Suprapubic skin (tissue), 4 donors: ENCODE results near the gene CHRM2. TPM values are rescaled to one million over a fixed set of nuclear protein-coding genes. Genes with fewer than 3 reads are reported as not detected.

Experiments used
- DNase-seq, 2 donors: peaks; one replicate each; pipeline ENCODE4 v3.0.0-alpha.2; 2019; ENCODE audit warnings: low spot score in 2 of 2
- H3K27ac ChIP-seq: fragments of 200-600 bp; sonication (generic); one replicate; pipeline ENCODE4 v1.5.1; 2019
- H3K27me3 ChIP-seq: fragments of 200-600 bp; sonication (generic); one replicate; pipeline ENCODE4 v1.5.1; 2019
- H3K36me3 ChIP-seq: fragments of 200-600 bp; sonication (generic); one replicate; pipeline ENCODE4 v1.5.1; 2019
- H3K4me1 ChIP-seq: fragments of 200-600 bp; sonication (generic); one replicate; pipeline ENCODE4 v1.5.1; 2019
- H3K4me3 ChIP-seq: fragments of 200-600 bp; sonication (generic); one replicate; pipeline ENCODE4 v1.5.1; 2019; ENCODE audit warnings: mild to moderate bottlenecking
- H3K9me3 ChIP-seq: fragments of 200-600 bp; sonication (generic); one replicate; pipeline ENCODE4 v1.5.1; 2019
- CTCF ChIP-seq, 2 donors: fragments of 200-600 bp in 1 of 2; fragments of 450-650 bp in 1 of 2; sonication (generic) in 1 of 2; IDR thresholded peaks; one replicate each; pipeline ENCODE4 v1.5.1; 2016 to 2019; ENCODE audit warnings: antibody characterized with exemption in 2 of 2, mild to moderate bottlenecking in 1 of 2, moderate library complexity in 1 of 2
- EP300 ChIP-seq: sonication (generic); formaldehyde crosslinking; IDR thresholded peaks from one replicate; pipeline ENCODE4 v1.6.1; 2017; ENCODE audit warnings: antibody characterized with exemption
- POLR2A ChIP-seq, 2 donors: fragments of 450-650 bp; IDR thresholded peaks; one replicate each; pipeline ENCODE4 v1.6.1; 2017; ENCODE audit warnings: antibody characterized with exemption in 2 of 2, mild to moderate bottlenecking in 2 of 2, moderate library complexity in 2 of 2
- POLR2AphosphoS5 ChIP-seq, 3 donors: sonication (generic); formaldehyde crosslinking; IDR thresholded peaks; one replicate each; pipeline ENCODE4 v1.6.1; 2017; ENCODE audit warnings: antibody characterized with exemption in 3 of 3
- WGBS: methylation state at CpG from one replicate; pipeline ENCODE4 v1.1.5; 2018; 5-methylcytosine and 5-hydroxymethylcytosine counted together
- total RNA-seq, 4 donors: library from RNA; depleted of rRNA; stranded (reverse); fragments of >200 nt; gene quantifications; one replicate each; pipeline ENCODE4 v1.1.0, GENCODE V29; 2016

Gene CHRM2
- total RNA-seq, 4 donors from 2014 or later: 0.23 to 0.47 TPM; not detected in 2

GRCh38 chr7:136911344-136911743, 42.9 kb downstream of the CHRM2 start:
- 70% methylated on average over 6 of the region's 6 CpGs for WGBS
- H3K27ac ChIP-seq: no peak overlapping the region
- H3K4me3 ChIP-seq: no peak overlapping the region
- TF ChIP-seq POLR2A (IDR thresholded peaks at IDR 0.05) (no peak), CTCF (IDR thresholded peaks at IDR 0.05) (no peak), EP300 (no peak), POLR2AphosphoS5 (IDR thresholded peaks at IDR 0.05) (no peak)
- no peaks in the 10 kb centered on the region for H3K27me3 ChIP-seq
- H3K4me1 ChIP-seq: no peaks in the 10 kb centered on the region
- no peak for DNase-seq
- no peaks in the 10 kb centered on the region for H3K9me3 ChIP-seq
- no peaks in the 10 kb centered on the region for H3K36me3 ChIP-seq

- no peak for DNase-seq
- WGBS: 52% methylated on average over 3 of the region's 3 CpGs
- TF ChIP-seq CTCF (IDR thresholded peaks at IDR 0.05) (no peak), POLR2AphosphoS5 (IDR thresholded peaks at IDR 0.05) (no peak), POLR2A (IDR thresholded peaks at IDR 0.05) (no peak), EP300 (no peak)
- no peaks in the 10 kb centered on the region for H3K36me3 ChIP-seq
- no peaks in the 10 kb centered on the region for H3K4me1 ChIP-seq
- H3K9me3 ChIP-seq: no peaks in the 10 kb centered on the region
- H3K27me3 ChIP-seq: no peaks in the 10 kb centered on the region
- H3K4me3 ChIP-seq: no peak overlapping the region
- no peak overlapping the region for H3K27ac ChIP-seq
Observed at GRCh38 chr7:136912339-136912738, 43.9 kb downstream of the CHRM2 start.

GRCh38 chr7:136914016-136914415, 45.6 kb downstream of the CHRM2 start:
- no peak for DNase-seq
- Histone ChIP-seq H3K9me3 (no peaks in the 10 kb centered on the region), H3K4me3 (no peak overlapping the region), H3K4me1 (no peaks in the 10 kb centered on the region), H3K27me3 (no peaks in the 10 kb centered on the region), H3K36me3 (no peaks in the 10 kb centered on the region), H3K27ac (no peak overlapping the region)
- no peak for TF ChIP-seq EP300
- no peak for TF ChIP-seq POLR2AphosphoS5 (IDR thresholded peaks at IDR 0.05)
- no peak for TF ChIP-seq POLR2A (IDR thresholded peaks at IDR 0.05)
- TF ChIP-seq CTCF (IDR thresholded peaks at IDR 0.05): no peak
- 91% methylated on average over 3 of the region's 3 CpGs for WGBS

- no peak overlapping the region for H3K27ac ChIP-seq
- H3K36me3 ChIP-seq: no peaks in the 10 kb centered on the region
- no peak for TF ChIP-seq POLR2A (IDR thresholded peaks at IDR 0.05)
- 82% methylated on average over 2 of the region's 2 CpGs for WGBS
- H3K4me3 ChIP-seq: no peak overlapping the region
- no peaks in the 10 kb centered on the region for H3K27me3 ChIP-seq
- H3K4me1 ChIP-seq: no peaks in the 10 kb centered on the region
- no peak for DNase-seq
- no peaks in the 10 kb centered on the region for H3K9me3 ChIP-seq
Observed at GRCh38 chr7:136919820-136920219, 51.4 kb downstream of the CHRM2 start.

GRCh38 chr7:136923111-136923667, 54.7 kb downstream of the CHRM2 start:
- Histone ChIP-seq H3K4me1 (no peaks in the 10 kb centered on the region), H3K36me3 (no peaks in the 10 kb centered on the region), H3K27ac (no peak overlapping the region), H3K4me3 (no peak overlapping the region), H3K27me3 (no peaks in the 10 kb centered on the region), H3K9me3 (no peaks in the 10 kb centered on the region)
- no peak for DNase-seq
- TF ChIP-seq CTCF (IDR thresholded peaks at IDR 0.05) (no peak), POLR2A (IDR thresholded peaks at IDR 0.05) (no peak), EP300 (no peak), POLR2AphosphoS5 (IDR thresholded peaks at IDR 0.05) (no peak)
- 58% methylated on average over 3 of the region's 3 CpGs for WGBS

GRCh38 chr7:136925044-136925443, 56.6 kb downstream of the CHRM2 start:
- Histone ChIP-seq H3K9me3 (no peaks in the 10 kb centered on the region), H3K27ac (no peak overlapping the region), H3K4me1 (no peaks in the 10 kb centered on the region), H3K36me3 (no peaks in the 10 kb centered on the region), H3K27me3 (no peaks in the 10 kb centered on the region), H3K4me3 (no peak overlapping the region)
- TF ChIP-seq CTCF (IDR thresholded peaks at IDR 0.05): no peak
- TF ChIP-seq EP300: no peak
- no peak for TF ChIP-seq POLR2AphosphoS5 (IDR thresholded peaks at IDR 0.05)
- TF ChIP-seq POLR2A (IDR thresholded peaks at IDR 0.05): no peak
- DNase-seq: no peak
- WGBS: 46% methylated on average over 3 of the region's 3 CpGs
